LNCAP (cell line): ENCODE data around the gene CXCL11.

Experiments used
- CTCF ChIP-seq: fragments of 450-650 bp; IDR thresholded peaks from 2 replicates; pipeline ENCODE4 v1.5.1; 2017; ENCODE audit warnings: mild to moderate bottlenecking

CXCL11 gene

GRCh38 chr4:76023389-76023788 is 12.5 kb downstream of the CXCL11 start, which contains the start of gene CXCL10:
Gene CXCL10 (minus strand): TSS chr4:76023497. CDS start chr4:76023431, 66 bp downstream.
- no peak for TF ChIP-seq CTCF

GRCh38 chr4:76022677-76023076 is 13.2 kb downstream of the CXCL11 start:
- no peak for TF ChIP-seq CTCF

GRCh38 chr4:76022031-76022430 is 13.8 kb downstream of the CXCL11 start:
- no peak for TF ChIP-seq CTCF

GRCh38 chr4:76017056-76017686 is 18.7 kb downstream of the CXCL11 start:
- TF ChIP-seq CTCF = no peak

GRCh38 chr4:76016393-76016792 is 19.5 kb downstream of the CXCL11 start:
- TF ChIP-seq CTCF = no peak

- TF ChIP-seq CTCF = no peak
These were observed 22.3 kb downstream of the CXCL11 start for GRCh38 chr4:76013540-76013939.

GRCh38 chr4:76012388-76012801 is 23.5 kb downstream of the CXCL11 start:
- TF ChIP-seq CTCF = no peak
